Stimulated activated CD4-positive, alpha-beta T cell treated with anti-CD3 and anti-CD28 coated beads, TNF-alpha, amount 100 ng/mL, for 4 hours (primary cell): ENCODE data around the gene DENND5B.
"Not testable (repeated sequence)": the region's sequence is repeated elsewhere in the genome, so short reads cannot be mapped to it uniquely, and the experiment has no call there.

Experiments used
- DNase-seq, 3 experiments: peaks; one replicate each; pipeline ENCODE4 v3.0.0-alpha.2; 2020; ENCODE audit warnings: low read depth in 3 of 3

Gene DENND5B

DNA sequence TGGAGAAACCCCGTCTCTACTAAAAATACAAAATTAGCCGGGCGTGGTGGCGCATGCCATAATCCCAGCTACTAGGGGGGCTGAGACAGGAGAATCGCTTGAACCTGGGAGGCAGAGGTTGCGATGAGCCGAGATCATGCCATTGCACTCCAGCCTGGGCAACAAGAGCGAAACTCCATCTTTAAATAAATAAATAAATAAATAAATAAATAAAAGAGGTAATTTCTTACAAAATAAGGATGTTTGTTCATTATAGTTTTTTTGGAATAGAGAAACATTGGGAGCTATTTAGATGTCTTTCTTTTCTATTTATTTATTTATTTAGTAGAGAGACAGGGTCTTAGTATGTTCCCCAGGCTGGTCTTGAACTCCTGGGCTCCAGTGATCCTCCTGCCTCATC is 213.7 kb downstream of the DENND5B start:
- not testable (repeated sequence) for DNase-seq

DNA sequence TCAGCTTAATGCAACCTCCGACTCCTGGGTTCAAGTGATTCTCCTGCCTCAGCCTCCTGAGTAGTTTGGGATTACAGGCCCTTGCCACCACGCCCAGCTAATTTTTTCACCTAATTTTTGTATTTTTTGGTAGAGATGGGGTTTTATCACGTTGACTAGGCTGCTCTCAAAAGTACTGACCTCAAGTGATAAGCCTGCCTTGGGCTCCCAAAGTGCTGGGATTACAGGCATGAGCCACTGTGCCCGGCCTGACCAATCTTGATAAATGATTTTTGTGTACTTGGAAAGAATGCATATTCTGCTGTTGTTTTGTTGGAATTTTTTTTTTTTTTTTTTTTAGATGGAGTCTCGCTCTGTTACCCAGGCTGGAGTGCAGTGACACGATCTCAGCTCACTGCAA is 215.5 kb downstream of the DENND5B start:
- DNase-seq: not testable (repeated sequence)

DNA sequence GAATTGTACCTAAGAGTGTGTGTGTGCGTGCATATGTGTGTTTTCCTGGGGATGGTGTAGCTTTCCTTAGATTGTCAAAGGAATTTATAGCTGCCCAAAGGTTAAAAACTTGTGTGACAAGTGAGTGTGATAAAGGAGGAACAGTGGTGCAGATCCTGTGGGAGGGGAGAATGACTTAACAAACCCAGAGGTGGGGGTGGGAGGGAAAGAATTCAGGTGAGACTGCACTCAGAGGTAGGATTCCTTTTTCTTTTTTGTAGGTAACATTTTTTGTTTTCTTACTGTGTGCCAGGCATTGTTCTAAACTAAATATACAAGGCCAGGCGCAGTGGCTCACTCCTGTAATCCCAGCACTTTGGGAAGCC is 219.7 kb downstream of the DENND5B start:
- no peak for DNase-seq

DNA sequence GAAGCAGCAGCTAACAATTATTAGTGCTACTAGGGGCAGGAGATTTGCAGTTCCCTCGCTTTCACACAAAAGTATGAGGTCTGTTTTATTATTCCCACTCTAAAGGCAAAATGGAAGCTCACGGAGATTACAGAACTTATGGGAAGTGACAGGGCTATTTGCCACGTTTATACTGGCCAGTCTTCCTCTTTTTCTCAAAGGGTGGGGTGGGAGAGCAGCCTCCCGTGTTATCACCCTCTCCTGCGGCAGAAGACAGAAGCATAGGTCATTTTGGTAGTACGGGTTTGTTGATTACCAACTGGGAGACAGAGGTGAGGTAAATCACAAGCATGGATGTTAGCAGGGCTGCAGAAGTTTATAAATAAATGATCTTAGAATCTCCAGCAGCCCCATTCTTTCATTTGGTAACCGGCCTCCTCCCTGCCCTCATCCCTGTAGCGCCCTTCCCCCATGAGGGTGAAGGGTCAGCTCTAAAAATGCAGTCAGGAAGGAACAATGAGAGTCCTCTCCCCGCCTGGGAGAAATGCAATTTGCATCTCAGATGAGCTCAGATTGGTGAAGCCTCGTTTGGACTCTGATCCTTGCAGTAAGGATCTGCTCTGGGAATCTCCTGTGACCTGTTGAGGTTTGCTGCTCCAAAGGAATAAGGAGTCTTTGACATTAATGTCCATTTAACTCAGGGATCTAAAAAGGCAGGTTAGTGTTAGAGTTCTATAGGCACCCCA is 220.2 kb downstream of the DENND5B start:
- no peak for DNase-seq

DNA sequence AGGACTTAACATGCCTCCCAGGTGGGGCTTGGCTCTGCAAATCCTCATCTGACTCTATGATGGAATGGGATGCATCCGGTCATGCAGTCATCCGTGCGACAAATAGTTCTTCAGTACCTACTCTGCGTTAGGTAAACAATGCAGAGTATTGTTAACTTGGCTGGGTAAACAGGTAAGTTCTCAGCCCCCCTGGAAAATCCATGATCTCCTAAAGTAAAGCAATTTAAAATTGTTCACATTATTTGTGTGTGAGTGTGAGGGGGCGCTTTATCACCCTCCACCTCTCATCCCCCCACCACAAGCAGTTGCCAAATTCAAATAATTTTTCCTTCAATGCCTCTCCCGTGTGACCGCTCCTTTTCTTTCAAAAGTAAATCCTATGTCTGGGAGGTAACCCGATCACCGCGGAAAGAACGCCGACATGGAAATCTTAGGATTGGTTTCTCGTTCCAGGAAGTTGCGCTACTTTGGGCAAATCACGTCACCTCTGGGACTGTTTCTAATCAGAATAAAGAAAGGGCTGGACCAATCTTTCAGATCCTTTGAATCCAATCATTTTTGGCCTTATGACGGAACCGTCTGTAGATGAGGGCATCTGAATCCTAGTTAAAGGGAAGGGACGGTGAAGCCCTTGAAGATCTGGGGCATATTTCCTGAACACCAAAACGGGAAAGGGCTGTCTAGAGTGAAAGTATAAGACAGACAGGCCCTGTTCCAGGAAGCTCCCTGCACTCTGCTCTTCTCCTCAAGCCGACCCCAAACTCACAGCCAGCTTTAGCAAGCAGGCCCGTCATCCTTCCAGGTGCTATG is 221.0 kb downstream of the DENND5B start:
- no peak for DNase-seq

DNA sequence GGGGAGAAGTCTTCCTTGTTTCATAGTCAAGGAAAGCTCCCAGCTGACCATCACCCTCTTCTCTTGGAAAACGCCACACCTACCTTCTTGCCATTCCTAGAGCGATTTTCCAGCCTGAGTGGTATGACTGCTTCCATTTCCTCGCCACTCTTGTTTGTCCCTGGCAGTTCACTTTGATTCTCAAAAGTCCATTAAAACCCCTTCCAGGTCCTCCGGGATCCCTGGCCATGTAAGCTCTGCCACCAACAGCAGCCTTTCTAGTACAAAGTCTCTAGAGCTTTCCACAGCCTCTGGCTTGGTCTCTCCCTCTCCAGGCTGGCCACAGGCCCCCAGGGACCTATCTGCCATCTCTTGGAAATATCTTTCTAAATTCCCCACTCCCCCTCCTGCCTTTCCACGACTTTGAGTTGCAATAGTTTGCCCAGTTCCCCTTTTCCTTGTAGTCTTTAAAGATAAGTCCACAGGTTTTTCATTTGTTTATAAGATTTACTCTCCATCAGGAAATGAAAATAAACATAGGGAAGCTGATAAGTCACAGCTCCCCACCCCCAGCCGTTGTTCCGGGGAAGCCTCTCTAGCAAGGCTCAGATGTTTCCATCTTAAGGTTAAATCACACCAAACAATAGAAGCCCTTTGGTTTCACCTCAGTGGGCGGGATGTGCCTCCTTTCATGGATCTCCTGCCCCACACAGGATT is 222.1 kb downstream of the DENND5B start:
- DNase-seq: no peak

DNA sequence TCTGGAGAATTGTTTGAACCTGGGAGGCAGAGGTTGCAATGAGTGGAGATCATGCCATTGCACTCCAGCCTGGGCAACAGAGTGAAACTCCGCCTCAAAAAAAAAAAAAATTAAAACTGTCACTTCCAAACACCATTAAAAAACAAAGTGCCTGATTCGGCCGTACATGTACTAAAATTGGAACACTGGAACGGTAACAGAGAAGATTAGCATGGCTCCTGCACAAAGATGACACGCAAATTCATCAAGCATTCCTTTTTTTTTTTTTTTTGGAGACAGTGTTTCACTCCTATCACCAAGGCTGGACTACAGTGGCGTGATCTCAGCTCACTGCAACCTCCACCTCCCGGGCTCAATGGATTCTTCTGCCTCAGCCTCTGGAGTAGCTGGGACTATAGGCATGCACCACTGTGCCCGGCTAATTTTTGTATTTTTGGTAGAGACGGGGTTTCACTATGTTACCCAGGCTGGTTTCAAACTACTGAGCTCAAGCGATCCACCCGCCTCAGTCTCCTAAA is 224.8 kb downstream of the DENND5B start:
- DNase-seq: no peak

DNA sequence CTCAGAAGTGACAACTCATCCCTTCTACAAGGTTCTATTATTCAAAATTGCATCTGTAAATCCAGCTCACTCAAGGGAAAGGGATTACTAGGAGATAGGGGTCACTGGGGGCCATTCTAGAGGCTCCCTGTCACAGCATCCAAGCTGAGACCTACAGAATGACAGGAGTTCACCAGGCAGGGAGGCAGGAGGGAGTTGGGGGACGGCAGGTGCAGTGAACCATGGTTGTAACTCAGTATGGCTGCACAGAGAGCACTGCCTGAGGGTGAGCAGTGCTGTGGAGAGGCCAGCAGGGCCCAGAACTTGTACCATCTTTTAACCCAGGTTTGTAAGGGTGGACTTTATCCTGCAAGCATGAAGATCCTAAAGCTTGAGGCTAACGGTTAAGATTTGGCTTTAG is 227.1 kb downstream of the DENND5B start:
- DNase-seq: no peak

DNA sequence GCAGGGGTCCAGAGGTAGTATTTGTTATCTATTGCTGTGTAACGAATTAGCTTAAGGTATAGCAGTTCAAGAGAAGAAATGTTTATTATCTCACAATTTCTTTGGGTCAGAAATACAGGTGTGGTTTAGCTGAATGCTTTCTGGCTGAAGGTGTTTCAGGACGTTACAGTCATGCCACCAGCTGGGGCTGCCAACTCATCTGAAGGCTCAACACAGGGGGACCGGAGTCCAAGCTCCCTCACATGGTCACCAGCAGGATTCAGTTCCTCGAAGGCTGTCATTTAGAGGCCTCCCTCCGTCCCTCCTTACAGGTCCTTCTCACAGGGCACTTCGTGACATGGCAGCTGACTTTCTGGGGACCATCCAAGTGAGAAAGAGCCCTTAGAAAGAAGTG is 227.5 kb downstream of the DENND5B start:
- DNase-seq: no peak

DNA sequence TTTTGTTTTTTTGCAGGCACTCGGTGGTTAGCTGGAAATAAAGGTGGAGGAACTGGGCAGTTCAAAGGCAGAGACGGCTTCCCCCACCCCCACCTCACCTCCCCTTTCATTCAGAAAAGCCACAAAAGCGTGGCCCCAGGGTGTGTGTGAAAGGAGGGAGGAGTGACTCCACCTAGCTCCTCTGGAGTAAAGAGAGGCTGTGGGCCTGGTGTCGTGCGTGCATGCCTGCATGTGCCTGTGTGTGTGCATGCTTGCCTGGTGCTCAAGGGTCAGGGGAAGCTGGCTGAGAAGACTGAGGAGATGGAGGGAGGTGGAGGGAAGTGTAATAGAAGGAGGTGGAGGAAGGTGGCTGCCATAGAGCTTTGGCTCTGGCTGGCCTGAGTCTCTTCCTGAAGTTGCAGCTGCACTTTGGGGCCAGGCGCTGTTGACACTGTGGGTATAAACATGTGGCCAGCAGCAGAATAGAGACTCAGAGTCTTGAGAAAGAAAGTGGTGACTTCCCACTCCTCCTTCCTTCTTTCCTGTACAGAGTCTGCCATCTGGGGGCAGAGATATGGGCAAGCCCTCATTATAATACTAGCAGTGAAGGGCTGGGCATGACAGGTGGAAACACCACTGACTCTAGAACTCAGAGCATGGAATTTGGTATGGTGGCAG is 228.0 kb downstream of the DENND5B start:
- no peak for DNase-seq

DNA sequence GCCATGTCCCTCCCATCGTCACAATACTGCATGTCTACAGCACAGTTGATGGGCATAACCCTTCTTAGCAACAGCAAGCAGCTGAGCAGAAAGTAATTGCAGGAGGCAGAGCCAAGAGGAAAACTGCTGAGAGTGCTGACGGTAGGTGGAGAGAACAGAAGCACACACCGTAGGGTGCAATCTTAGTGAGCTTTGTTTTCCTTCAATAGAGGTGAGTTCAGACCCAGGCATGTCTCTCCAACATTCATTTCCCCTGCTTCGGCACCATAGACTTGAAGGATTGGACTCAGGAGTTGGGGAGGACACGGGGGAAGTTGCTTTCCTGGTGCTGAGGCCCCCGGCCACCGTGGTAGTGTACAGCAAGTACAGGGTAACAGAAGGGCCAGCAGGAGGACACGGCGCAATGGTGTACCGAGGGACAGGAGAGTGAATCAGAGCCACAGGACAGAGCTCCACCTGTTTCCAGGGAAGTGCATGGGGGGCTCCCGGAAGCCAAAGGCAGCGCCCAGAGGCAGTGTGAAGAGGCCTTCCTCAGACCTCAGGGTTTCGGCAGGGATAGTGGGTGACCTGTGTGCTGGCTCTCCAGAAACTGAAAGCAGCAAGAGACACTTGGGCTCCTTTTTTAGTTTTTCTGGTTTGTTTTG is 228.7 kb downstream of the DENND5B start:
- no peak for DNase-seq

DNA sequence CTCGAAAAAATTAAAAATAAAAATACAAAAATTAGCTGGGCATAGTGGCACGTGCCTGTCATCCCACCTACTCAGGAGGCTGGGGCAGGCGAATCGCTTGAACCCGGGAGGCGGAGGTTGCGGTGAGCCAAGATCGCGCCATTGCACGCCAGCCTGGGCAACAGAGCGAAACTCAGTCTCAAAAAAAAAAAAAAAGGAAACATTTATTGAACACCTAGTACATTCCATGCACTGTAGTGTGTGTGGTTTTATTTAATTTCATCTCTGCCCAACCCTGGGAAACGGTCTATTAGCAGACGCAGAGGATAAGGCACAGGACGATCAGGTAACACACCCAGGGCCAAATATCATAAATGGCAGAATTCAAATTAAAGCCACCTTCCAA is 229.2 kb downstream of the DENND5B start:
- DNase-seq: no peak

DNA sequence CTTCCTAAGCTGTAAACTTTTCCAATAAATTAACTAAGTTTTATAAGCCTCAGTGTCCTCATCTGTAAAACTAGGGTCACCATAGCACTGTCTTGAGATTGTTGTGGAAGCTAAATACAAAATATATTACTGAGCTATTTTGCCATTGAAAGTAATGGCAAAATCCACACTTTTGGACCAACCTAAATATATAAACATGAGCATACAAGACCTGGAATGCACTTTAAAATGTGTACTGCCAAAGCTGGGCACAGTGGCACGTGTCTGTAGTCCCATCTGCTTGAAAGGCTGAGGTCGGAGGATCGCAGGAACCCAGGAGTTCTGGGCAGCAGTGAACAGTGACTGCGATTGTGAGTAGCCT is 235.2 kb downstream of the DENND5B start:
- no peak for DNase-seq

DNA sequence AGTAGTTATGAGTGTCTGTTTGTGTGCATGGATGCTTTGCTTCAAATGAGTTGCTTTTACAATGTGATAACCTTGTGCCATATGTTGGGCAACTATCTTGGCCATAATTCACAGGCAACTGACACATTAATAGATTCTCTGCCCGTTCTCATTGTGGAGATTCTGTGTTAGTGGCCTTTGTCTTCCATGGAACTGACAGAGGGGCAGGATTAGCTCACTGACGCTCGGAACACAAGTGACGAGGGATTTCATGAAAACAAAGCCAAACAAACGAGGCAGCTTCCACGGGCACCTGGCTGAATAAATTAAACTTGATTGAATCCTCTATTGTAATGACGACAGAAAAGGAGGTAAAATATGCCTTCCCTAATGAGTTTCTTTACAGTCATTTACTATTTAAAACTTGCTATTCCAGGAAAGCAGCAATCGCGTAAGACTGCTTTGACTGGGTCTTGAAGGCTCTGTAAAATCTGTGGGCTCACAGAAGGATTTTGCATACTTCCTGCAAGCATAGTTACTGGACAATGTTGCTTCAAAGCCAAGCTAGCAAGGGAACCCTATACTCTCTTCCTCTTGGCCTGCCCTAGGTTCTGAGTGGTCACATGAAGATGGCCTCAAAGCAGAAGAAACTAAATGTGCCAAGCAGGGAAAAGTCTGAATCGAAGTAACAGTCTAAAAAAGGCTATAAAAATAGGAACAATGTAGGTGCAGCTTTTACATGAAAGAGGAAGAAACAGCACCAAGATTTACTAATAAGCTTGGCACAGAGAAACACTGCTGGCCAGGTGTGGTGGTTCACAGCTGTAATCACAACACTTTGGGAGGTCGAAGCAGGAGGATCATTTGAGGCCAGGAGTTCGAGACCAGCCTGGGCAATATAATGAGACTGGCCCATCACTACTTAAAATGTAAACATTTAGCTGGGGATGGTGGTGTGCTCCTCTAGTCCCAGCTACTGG is 236.9 kb downstream of the DENND5B start:
- DNase-seq: no peak

DNA sequence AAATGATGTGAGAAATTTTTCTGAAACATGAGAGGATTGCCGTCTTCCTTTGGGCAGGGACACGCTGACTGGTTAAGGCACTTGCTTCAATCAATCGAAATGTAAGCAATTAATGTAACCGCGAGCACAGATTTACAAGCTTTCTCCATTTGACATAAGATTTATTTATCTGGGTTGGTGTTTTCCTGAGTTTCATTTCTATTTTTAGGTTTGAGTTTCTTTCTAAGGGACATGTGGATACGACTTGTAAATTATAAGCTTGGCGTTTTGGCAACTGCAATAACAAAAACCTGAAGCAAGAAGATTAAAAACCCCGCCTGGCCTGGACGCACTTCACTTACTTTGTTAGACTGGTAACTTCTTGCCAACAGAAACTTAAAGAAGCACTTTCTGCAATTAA is 244.7 kb downstream of the DENND5B start:
- DNase-seq: no peak

DNA sequence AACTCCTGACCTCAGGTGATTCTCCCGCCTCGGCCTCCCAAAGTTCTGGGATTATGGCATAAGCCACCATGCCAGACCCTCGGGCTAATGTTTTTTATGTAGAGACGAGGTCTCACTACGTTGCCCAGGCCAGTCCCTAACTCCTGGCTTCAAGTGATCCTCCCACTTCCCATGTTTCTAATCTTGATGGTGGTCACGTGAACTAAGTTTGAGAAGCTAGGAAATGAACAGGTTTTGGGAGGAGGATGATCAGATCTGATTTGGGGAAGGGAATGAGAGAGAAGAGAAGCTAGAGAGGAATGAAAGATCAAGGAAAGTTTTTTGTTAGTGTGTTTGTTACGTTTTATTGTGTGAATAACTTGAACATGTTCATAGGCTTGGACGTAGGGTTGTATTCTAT is 247.8 kb downstream of the DENND5B start:
- DNase-seq: no peak

DNA sequence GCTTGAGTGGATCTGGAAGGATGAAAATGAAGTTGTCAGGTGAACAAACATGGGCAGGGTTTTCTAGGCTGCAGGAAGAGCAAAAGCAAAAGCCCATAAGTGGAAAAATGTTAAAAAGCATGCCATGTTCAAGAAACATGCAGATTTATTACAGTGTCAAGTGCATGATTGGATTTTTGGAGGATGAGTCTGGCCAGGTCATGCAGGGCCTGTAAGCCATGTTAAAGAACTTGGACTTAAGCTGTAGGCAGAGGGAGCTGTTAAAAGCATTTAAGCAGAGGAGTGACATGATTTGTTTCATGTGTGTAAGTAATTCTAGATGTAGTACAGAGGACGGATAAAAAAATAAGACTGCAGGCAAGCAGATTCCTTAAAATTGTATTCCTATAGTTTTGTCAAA is 248.7 kb downstream of the DENND5B start:
- DNase-seq: no peak

DNA sequence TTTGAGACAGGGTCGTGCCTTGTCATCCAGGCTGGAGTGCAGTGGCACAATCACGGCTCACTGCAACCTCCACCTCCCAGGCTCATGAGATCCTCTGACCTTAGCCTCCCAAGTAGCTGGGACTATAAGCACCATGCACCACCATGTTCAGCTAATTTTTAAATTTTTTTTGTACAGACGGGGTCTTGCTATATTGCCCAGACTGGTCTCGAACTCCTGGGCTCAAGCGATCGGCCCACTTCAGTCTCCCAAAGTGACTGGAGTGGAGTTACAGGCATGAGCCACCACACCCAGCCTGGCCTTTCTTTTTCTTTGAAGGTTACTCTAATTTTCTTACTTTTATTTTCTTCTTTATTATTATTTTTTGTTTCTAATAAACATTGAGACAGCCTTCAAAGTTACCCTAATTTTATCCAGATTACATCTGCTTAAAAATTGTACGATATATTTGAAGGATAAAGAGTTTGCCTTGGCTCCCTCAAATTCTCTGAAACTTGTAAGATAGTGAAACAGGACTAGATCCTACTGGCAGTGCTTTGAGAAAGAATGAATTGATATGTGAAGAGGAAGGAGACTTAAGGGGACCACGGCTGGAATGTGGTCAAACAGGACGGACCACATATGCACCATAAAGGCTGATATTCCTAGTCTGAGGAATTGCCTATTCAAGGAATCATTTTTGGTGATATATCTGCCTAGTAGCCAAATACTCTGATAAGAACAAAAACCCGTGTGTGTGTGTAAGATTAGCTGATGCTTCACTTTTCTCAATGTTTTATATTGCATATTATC is 250.9 kb downstream of the DENND5B start:
- no peak for DNase-seq

DNA sequence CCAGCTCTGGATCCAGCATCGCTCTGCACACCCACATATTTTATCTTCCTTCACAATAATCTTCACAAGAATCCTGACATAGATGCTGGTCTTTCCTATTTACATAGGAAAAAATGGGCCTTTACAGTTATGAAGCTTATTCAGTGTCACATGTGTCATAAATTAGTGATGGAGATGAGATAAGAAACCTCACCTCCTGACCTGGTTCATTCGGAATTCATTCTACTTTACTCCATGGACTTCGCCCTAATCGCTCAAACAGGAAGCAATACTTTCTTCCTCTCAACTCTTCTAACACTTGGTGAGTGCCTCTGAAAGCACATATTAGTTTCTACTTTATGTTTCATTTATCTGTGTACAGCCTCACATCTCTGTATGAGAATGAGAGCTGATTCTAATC is 253.0 kb downstream of the DENND5B start:
- DNase-seq: no peak
